H1 (cell line): Measurements from ENCODE around the gene CAD. TPM values are rescaled to one million over a fixed set of nuclear protein-coding genes. Genes with fewer than 3 reads are reported as not detected.

Source experiments
- CTCF ChIA-PET: fragments of 300-600 bp; sonication (Branson Sonifier 250); formaldehyde crosslinking; loops from one replicate; lab custom pipeline; 2021; ENCODE audit not compliant: partially characterized antibody; lab: Charles Lee
- POLR2A ChIA-PET: fragments of 300-600 bp; sonication (Branson Sonifier 250); formaldehyde crosslinking; loops from one replicate; lab custom pipeline; 2021; ENCODE audit warnings: inconsistent platforms; ENCODE audit not compliant: partially characterized antibody; lab: Charles Lee
- DNase-seq, 2 experiments: peaks; one replicate each; pipeline versions ENCODE4 v3.0.0 to v3.0.0-alpha.2; 2010 to 2022; ENCODE audit warnings: low spot score in 2 of 2, low read depth in 1 of 2, mixed read lengths in 1 of 2
- FAIRE-seq: peaks from 2 replicates; lab custom pipeline; 2011; peaks lifted over from hg19 to GRCh38; lab: Jason Lieb, UNC
- H2AFZ ChIP-seq: 2 replicates; pipeline ENCODE4 v1.8.1; 2012; ENCODE audit warnings: low read length, inconsistent platforms
- H2AK5ac ChIP-seq: 2 replicates; pipeline ENCODE4 v1.6.1; 2013; ENCODE audit warnings: low read depth, low read length
- H2BK120ac ChIP-seq: replicated peaks from 2 replicates; pipeline ENCODE3; 2013; ENCODE audit warnings: low read depth, low read length, inconsistent platforms
- H2BK12ac ChIP-seq: 2 replicates; pipeline ENCODE4 v1.6.1; 2013; ENCODE audit warnings: low read depth, low read length
- H2BK15ac ChIP-seq: 2 replicates; pipeline ENCODE4 v1.6.1; 2013; ENCODE audit warnings: low read length
- H2BK20ac ChIP-seq: 2 replicates; pipeline ENCODE4 v1.6.1; 2013; ENCODE audit warnings: low read length
- H2BK5ac ChIP-seq: 2 replicates; pipeline ENCODE4 v1.6.1; 2013; ENCODE audit warnings: low read depth, low read length
- H3K14ac ChIP-seq: 2 replicates; pipeline ENCODE4 v1.6.1; 2013; ENCODE audit warnings: inconsistent platforms; ENCODE audit not compliant: insufficient read length
- H3K18ac ChIP-seq: 2 replicates; pipeline ENCODE4 v1.6.1; 2013; ENCODE audit warnings: low read length; ENCODE audit errors: extremely low read depth
- H3K23ac ChIP-seq: 2 replicates; pipeline ENCODE4 v1.6.1; 2013; ENCODE audit warnings: inconsistent platforms; ENCODE audit not compliant: insufficient read length
- H3K23me2 ChIP-seq: 2 replicates; pipeline ENCODE4 v1.6.1; 2013; ENCODE audit warnings: low read depth, low read length
- H3K27ac ChIP-seq: 2 replicates; pipeline ENCODE4 v1.6.1; 2011; ENCODE audit warnings: low read depth, low read length, inconsistent platforms
- H3K27me3 ChIP-seq, 4 experiments: replicated peaks in 1 of 4; 1 replicate in 1 of 4; 2 replicates in 3 of 4; pipeline versions ENCODE4 v1.6.1 to v1.8.1; 2011 to 2013; ENCODE audit warnings: low read length in 3 of 4, mild to moderate bottlenecking in 3 of 4, inconsistent platforms in 2 of 4, mixed read lengths in 2 of 4, moderate library complexity in 1 of 4; ENCODE audit not compliant: control insufficient read depth in 3 of 4, insufficient read depth in 3 of 4; ENCODE audit errors: extremely low read depth in 1 of 4
- H3K36me3 ChIP-seq, 4 experiments: 2 replicates each; pipeline versions ENCODE4 v1.6.1 to v1.8.1; 2011 to 2013; ENCODE audit warnings: mild to moderate bottlenecking in 4 of 4, low read length in 3 of 4, moderate library complexity in 2 of 4, control low read depth in 1 of 4, inconsistent platforms in 1 of 4; ENCODE audit not compliant: insufficient read depth in 4 of 4, control insufficient read depth in 2 of 4
- H3K4ac ChIP-seq: replicated peaks from 2 replicates; pipeline ENCODE3; 2013; ENCODE audit warnings: low read length, low read depth, mixed read lengths, inconsistent platforms; ENCODE audit not compliant: insufficient read length
- H3K4me1 ChIP-seq, 4 experiments: replicated peaks in 1 of 4; 1 replicate in 1 of 4; 2 replicates in 3 of 4; pipeline versions ENCODE4 v1.6.1 to v1.8.1; 2011 to 2013; ENCODE audit warnings: low read length in 3 of 4, inconsistent platforms in 2 of 4, mixed read lengths in 1 of 4; ENCODE audit not compliant: insufficient read depth in 4 of 4, control insufficient read depth in 3 of 4
- H3K4me2 ChIP-seq, 2 experiments: 2 replicates each; pipeline versions ENCODE4 v1.6.1 to v1.8.1; 2011 to 2013; ENCODE audit warnings: low read depth in 2 of 2, low read length in 2 of 2, control low read depth in 1 of 2, inconsistent platforms in 1 of 2, mild to moderate bottlenecking in 1 of 2; ENCODE audit not compliant: insufficient read depth in 1 of 2
- H3K4me3 ChIP-seq, 4 experiments: fragments of 200-600, 300-600 bp in 1 of 4; sonication (generic), shearing (Covaris generic), sonication (Bioruptor Twin) in 1 of 4; 2 replicates each; pipeline versions ENCODE4 v1.5.1 to v1.8.1; 2011 to 2016; ENCODE audit warnings: low read length in 4 of 4, low read depth in 3 of 4, control low read depth in 2 of 4, inconsistent platforms in 2 of 4, mild to moderate bottlenecking in 2 of 4, mixed read lengths in 1 of 4, moderate library complexity in 1 of 4; ENCODE audit not compliant: insufficient read depth in 2 of 4; ENCODE audit errors: extremely low read depth in 1 of 4
- H3K56ac ChIP-seq: replicated peaks from 2 replicates; pipeline ENCODE3; 2013; ENCODE audit warnings: low read depth, mild to moderate bottlenecking, mixed read lengths, low read length, inconsistent platforms; ENCODE audit not compliant: insufficient read length
- H3K79me1 ChIP-seq: 2 replicates; pipeline ENCODE4 v1.6.1; 2013; ENCODE audit warnings: low read depth, low read length, control low read depth
- H3K79me2 ChIP-seq, 2 experiments: 2 replicates each; pipeline versions ENCODE4 v1.6.1 to v1.8.1; 2012 to 2013; ENCODE audit warnings: low read length in 2 of 2, mild to moderate bottlenecking in 2 of 2, inconsistent platforms in 1 of 2; ENCODE audit not compliant: insufficient read depth in 2 of 2, control insufficient read depth in 1 of 2
- H3K9ac ChIP-seq, 4 experiments: replicated peaks in 1 of 4; 1 replicate in 1 of 4; 2 replicates in 3 of 4; pipeline versions ENCODE4 v1.6.1 to v1.8.1; 2011 to 2013; ENCODE audit warnings: low read depth in 3 of 4, low read length in 3 of 4, control low read depth in 2 of 4, mild to moderate bottlenecking in 2 of 4, moderate library complexity in 2 of 4, inconsistent platforms in 1 of 4; ENCODE audit errors: extremely low read depth in 1 of 4
- H3K9me3 ChIP-seq, 2 experiments: 2 replicates each; pipeline versions ENCODE4 v1.6.1 to v1.8.1; 2012 to 2013; ENCODE audit warnings: mild to moderate bottlenecking in 2 of 2, moderate library complexity in 2 of 2, control low read depth in 1 of 2, inconsistent platforms in 1 of 2, low read depth in 1 of 2, low read length in 1 of 2, mixed read lengths in 1 of 2; ENCODE audit not compliant: insufficient read depth in 2 of 2
- H4K20me1 ChIP-seq, 2 experiments: replicated peaks in 1 of 2; 2 replicates each; pipeline versions ENCODE3 to v1.8.1; 2011 to 2013; ENCODE audit warnings: inconsistent platforms in 2 of 2, low read length in 2 of 2, mild to moderate bottlenecking in 1 of 2; ENCODE audit not compliant: insufficient read depth in 2 of 2, control insufficient read depth in 1 of 2
- H4K5ac ChIP-seq: 2 replicates; pipeline ENCODE4 v1.6.1; 2013; ENCODE audit warnings: low read length, low read depth, mixed read lengths, inconsistent platforms; ENCODE audit not compliant: insufficient read length
- H4K8ac ChIP-seq: 2 replicates; pipeline ENCODE4 v1.8.0; 2013; ENCODE audit warnings: mild to moderate bottlenecking, moderate library complexity, low read length, inconsistent platforms; ENCODE audit not compliant: insufficient read depth; ENCODE audit errors: extremely low read depth
- H4K91ac ChIP-seq: replicated peaks from 2 replicates; pipeline ENCODE3; 2013; ENCODE audit warnings: low read length, mixed read lengths, inconsistent platforms; ENCODE audit not compliant: insufficient read length
- GTF2F1 ChIP-seq: IDR thresholded peaks from 2 replicates; pipeline ENCODE4 v1.6.1; 2012; ENCODE audit warnings: low read depth, low read length, improper control_type of control experiment, borderline replicate concordance
- KDM5A ChIP-seq: fragments of 200-600 bp; IDR thresholded peaks from 2 replicates; pipeline ENCODE4 v1.7.1; 2012; ENCODE audit warnings: mild to moderate bottlenecking, low read length, inconsistent platforms, mixed read lengths
- TBP ChIP-seq: IDR thresholded peaks from 2 replicates; pipeline ENCODE4 v1.6.1; 2011; ENCODE audit warnings: low read depth, low read length, improper control_type of control experiment
- TCF12 ChIP-seq: IDR thresholded peaks from 2 replicates; pipeline ENCODE4 v1.6.1; 2011; ENCODE audit warnings: low read depth, mild to moderate bottlenecking, low read length
- WGBS, 2 experiments: shearing (Covaris generic) in 1 of 2; methylation state at CpG; one replicate each; pipeline versions ENCODE4 v1.1.6 to v1.1.7; 2013 to 2015; ENCODE audit warnings: low lambda C conversion rate in 2 of 2, mixed read lengths in 2 of 2, inconsistent platforms in 1 of 2, low coverage in 1 of 2, missing lambda C conversion rate in 1 of 2; ENCODE audit not compliant: insufficient replicate concordance in 2 of 2, insufficient coverage in 1 of 2, insufficient read length in 1 of 2; ENCODE audit errors: extremely low coverage in 1 of 2, missing lambda C conversion rate in 1 of 2; 5-methylcytosine and 5-hydroxymethylcytosine counted together
- polyA plus RNA-seq, 7 experiments: library from polyadenylated mRNA; depleted of rRNA in 3 of 7; stranded (reverse) in 5 of 7; unstranded in 2 of 7; fragments of >200 nt in 5 of 7; fragments of 200-250 nt in 2 of 7; gene quantifications; 1 replicate in 5 of 7; 2 replicates in 1 of 7; 4 replicates in 1 of 7; pipeline versions ENCODE4 v1.2.1 to v1.2.3, GENCODE V29; 2011 to 2013; ENCODE audit warnings: missing spikeins in 2 of 7, mixed read lengths in 2 of 7
- total RNA-seq: library from RNA; stranded (reverse); fragmentation: NEBNext Ultra II Directional; extraction: Animal tissue kit (Norgen Biotek cat#: 25700); gene quantifications from 2 replicates; pipeline ENCODE4 v1.2.1, GENCODE V29; 2021
- TF ChIP-seq, protein P1 (sequence below): IDR thresholded peaks from 2 replicates; pipeline ENCODE4 v1.6.1; 2012; ENCODE audit warnings: inconsistent platforms
- TF ChIP-seq, protein P2 (sequence below): IDR thresholded peaks from 2 replicates; pipeline ENCODE4 v1.6.1; 2011; ENCODE audit warnings: low read length, improper control_type of control experiment

The CAD gene
- total and polyA plus RNA-seq, 2 of the 8 experiments (the other 6 are each of a cell fraction or from before 2014, with no cell fraction given) = 130 to 146 TPM

GRCh38 chr2:27255660-27256059 is 38.5 kb downstream of the CAD start:
- Histone ChIP-seq H2BK15ac (no peak overlapping the region), H3K18ac (no peak overlapping the region), H2BK20ac (no peak overlapping the region), H4K91ac (no peak overlapping the region), H3K14ac (no peak overlapping the region), H3K27ac (no peak overlapping the region), H2BK120ac (no peak overlapping the region), H3K4me1 (peaks cover 0 to 8% (median 4%) of the 10 kb centered on the region in 4 experiments; a peak in 6 of 7 replicates), H3K23ac (no peak overlapping the region), H2BK5ac (no peak overlapping the region), H3K4ac (no peak overlapping the region), H4K5ac (no peak overlapping the region), H3K9me3 (no peaks in the 10 kb centered on the region), H3K36me3 (no peaks in the 10 kb centered on the region), H2BK12ac (no peak overlapping the region), H2AFZ (no peak overlapping the region), H3K4me3 (no peak overlapping the region), H4K20me1 (peaks cover 0 to 6% of the 10 kb centered on the region in 2 experiments), H3K23me2 (no peaks in the 10 kb centered on the region; the same call in 1 of the 2 replicates), H3K9ac (no peak overlapping the region), H3K56ac (no peak overlapping the region), H3K79me1 (no peaks in the 10 kb centered on the region)
- 50% methylated on average over 1 of the region's 1 CpG; no CpG with 5 or more reads in 1 of the 2 experiments for WGBS, 2 experiments
- FAIRE-seq = no peak
- POLR2A ChIA-PET = interaction anchor here (1.2 to 32.6 kb wide), 4 partner anchors 8 to 44 kb away, joined by 3 to 835 read pairs (median 28); partner anchors contain the start of genes ATRAID, CAD and SLC5A6
- TF ChIP-seq, protein P1, sequence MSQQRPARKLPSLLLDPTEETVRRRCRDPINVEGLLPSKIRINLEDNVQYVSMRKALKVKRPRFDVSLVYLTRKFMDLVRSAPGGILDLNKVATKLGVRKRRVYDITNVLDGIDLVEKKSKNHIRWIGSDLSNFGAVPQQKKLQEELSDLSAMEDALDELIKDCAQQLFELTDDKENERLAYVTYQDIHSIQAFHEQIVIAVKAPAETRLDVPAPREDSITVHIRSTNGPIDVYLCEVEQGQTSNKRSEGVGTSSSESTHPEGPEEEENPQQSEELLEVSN = no peak
- TF ChIP-seq KDM5A = no peak
- TF ChIP-seq, protein P2, sequence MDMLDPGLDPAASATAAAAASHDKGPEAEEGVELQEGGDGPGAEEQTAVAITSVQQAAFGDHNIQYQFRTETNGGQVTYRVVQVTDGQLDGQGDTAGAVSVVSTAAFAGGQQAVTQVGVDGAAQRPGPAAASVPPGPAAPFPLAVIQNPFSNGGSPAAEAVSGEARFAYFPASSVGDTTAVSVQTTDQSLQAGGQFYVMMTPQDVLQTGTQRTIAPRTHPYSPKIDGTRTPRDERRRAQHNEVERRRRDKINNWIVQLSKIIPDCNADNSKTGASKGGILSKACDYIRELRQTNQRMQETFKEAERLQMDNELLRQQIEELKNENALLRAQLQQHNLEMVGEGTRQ = no peak
- TF ChIP-seq TCF12 = no peak
- TF ChIP-seq TBP = no peak
- no peak for TF ChIP-seq GTF2F1
- TF ChIP-seq, all 59 proteins: peak for 0
- Histone ChIP-seq H2AK5ac (no peak overlapping the region), H3K79me2 (no peaks in the 10 kb centered on the region), H4K8ac (no peak overlapping the region), H3K27me3 (peaks cover 0 to 12% (median 7%) of the 10 kb centered on the region in 4 experiments; a peak in 5 of 7 replicates), H3K4me2 (no peak overlapping the region)
- CTCF ChIA-PET = interaction anchor here (0.7 to 5.6 kb wide), 6 partner anchors 10 to 37 kb away, joined by 3 to 64 read pairs (median 4); partner anchors contain the start of gene TRIM54
- DNase-seq = no peak
